Activated gamma-delta T cell treated with anti-CD3 and anti-CD28 coated beads, Interleukin-2, amount 50 U/mL, for 16 hours (primary cell): ENCODE measurements around the gene PAK1.

ENCODE experiments used
- DNase-seq: peaks from one replicate; pipeline ENCODE4 v3.0.0-alpha.2; 2020; ENCODE audit warnings: low read depth

PAK1 gene

GRCh38 chr11:77474684-77475060 is 778 bp upstream of the PAK1 start:
- DNase-seq, result no peak

DNA sequence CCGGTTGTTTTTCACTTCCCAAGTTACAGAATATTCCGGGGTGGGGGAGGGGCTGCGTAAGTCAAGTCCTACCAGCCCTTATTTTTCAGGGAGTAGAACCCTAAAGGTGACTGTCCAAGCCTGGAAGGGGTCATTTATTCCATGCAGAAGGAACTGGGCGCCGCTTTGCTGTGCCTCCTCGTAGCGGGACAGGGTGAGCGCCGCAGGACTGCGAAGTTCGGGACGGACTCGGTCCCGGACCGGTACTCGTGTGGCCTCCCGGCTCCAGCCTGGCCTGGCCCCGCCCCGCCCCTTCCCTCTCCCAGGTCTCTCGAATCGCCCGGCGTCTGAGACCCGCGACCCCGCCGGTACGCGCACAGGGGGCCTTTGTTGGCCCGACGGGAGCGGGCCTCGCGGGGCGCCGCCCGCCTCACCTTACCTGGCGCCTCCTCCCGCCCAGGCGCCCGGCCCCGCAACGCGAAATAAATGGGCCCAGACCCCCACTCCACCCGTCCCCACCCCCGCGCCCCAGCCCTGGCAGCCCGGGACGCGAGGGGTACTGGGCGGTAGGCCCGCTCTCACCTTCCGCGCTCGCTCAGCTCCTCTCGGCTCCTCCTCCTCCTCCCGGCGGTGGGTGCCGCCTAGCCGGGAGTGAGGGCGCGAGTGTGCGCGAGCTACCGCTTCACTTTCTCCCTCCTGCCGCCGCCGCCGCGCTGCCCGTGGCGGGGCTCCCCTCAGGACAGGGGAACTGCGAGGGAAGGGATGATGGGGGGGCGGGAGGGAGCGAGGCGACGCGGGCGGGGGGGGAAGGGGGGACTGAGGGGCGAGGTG is 698 bp downstream of the PAK1 start:
- DNase-seq, result peak; percentile 16

- DNase-seq, result no peak
Measured at GRCh38 chr11:77471558-77472193, 2.2 kb downstream of the PAK1 start.

GRCh38 chr11:77470971-77471370 is 2.9 kb downstream of the PAK1 start:
- DNase-seq, result no peak

GRCh38 chr11:77470504-77470903 is 3.4 kb downstream of the PAK1 start:
- DNase-seq, result no peak

- no peak for DNase-seq
Measured at GRCh38 chr11:77468527-77468926, 5.4 kb downstream of the PAK1 start.

GRCh38 chr11:77467993-77468392 is 5.9 kb downstream of the PAK1 start:
- DNase-seq, result no peak

- DNase-seq, result no peak
Measured at GRCh38 chr11:77467233-77467632, 6.7 kb downstream of the PAK1 start.

DNA sequence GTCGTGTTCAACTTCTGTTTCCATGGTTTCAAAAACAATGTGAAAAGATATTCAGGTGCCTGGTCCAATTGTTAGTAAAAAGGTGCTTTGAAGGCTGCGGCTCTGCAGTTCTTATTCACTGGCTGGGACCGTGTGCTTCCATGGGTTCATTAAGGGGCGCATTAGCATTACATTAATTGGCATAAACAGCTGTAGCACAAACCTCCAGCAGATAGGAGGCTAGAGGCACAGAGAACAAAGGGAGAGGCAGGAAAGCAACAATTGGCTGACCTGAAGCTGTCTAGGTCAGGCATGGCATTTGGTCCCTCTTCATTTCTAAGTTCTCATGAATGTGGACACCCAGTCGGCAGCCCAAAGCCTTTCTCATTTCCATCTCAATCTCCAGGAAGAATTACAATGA is 16.6 kb downstream of the PAK1 start:
- DNase-seq, result no peak

DNA sequence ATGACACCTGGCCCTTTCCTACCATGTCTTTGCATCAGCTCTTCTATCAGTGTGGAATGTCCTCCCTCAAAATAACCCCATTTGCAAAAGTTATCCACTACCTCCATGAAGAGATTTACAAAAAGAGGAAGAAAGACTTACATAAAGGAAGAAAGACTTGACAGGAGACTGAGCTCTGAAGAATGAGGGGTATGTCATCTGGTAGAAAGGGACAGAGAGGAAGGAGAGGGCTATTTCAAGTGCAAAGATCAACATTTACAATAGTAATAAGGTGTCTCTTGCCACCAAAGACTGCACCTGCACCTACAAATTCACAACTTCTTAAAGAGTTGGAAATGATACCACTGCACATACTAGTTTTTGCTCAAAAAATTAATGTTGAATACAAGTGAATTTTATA is 18.2 kb downstream of the PAK1 start:
- DNase-seq, result no peak

GRCh38 chr11:77454867-77455655 is 18.8 kb downstream of the PAK1 start:
- no peak for DNase-seq

DNA sequence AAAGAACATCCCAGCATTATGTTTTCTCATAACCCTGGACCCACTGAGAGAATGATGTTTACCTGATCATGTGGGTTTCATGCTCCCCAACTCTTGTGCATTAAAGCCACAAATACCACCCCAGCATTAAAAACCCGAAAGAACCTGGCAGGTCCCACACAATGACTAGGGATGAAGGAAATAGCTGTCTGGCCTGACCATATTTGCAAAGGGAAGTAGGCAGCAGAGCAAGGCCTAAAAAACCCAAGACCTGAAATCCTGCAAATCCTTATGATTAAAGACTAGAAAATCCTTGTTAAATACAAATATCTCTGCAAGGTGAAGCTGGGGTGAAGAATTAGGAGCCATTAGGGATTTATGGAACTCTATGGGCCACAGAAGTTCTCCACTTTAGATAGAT is 23.7 kb downstream of the PAK1 start:
- DNase-seq, result no peak

GRCh38 chr11:77449784-77450183 is 24.1 kb downstream of the PAK1 start:
- DNase-seq, result no peak

DNA sequence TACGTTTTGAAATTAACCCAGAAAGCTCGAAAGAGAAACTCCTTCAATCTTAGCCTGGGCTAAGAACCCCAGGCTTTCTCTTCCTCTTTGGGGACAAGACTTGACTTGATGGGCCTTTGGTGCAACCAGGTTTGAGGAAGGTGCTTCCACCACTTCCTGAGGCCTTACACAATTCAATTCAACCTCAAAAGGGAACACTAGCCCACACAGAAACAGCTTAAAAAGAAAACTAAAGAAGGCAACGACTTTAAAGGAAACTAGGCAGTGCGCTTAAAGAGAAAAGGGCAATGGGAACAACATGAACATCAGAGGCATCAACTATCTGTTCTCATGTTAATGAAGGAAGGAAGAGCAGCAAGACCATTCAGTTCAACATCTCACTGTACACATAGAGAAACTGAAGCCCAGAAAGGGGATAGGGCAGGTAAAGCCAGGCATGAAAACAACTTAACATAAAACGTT is 24.8 kb downstream of the PAK1 start:
- DNase-seq, result no peak

DNA sequence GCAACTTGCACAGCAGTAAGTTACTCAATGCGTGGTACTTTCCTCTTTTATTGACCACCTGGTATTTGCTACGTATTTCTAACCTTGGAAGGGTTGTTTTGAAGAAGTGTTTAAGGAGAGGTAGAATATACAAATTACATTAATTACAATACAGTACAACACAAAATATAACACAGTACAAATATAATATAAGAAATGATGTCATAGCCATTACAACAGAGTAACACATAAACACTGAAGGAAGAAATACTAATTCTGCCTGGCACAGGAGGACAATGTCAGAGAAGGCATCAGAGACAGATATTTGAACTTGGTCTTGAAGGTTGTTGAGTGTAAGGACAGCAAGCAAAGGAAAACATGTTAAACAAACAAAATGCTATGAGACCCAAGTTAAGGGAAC is 25.6 kb downstream of the PAK1 start:
- DNase-seq, result no peak

DNA sequence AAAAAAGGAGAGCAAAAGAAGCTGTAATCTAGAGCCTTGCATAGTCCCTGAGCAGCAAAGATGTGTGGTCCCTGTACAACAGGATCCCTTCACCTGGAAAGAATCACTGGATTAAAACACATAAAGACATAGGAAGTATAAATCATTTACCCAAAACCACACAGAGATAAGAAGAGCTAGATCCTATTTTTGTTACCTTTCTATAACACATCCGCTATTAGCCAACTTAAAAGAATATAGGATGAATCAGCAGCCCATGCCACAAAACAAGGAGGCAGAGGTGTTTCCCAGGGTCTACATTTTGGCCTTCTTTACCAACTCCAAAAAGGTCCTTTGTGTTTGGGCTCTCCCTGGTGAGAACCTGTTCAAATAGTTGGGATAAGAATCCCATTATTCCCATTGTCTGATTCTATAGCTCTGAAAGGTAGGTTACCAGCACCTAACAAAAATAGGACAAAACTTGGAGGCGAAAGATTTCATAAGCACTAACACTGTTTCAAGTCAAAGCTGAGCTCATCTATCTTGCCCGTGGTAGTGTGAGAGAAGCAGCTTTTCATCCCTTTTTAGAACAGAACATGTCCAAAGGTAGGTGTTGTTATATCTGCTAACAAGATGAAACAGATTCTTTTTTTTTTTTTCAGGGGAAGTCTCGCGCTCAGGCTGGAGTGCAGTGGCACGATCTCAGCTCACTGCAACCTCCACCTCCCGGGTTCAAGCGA is 26.8 kb downstream of the PAK1 start:
- no peak for DNase-seq

GRCh38 chr11:77444261-77444660 is 29.6 kb downstream of the PAK1 start:
- no peak for DNase-seq

DNA sequence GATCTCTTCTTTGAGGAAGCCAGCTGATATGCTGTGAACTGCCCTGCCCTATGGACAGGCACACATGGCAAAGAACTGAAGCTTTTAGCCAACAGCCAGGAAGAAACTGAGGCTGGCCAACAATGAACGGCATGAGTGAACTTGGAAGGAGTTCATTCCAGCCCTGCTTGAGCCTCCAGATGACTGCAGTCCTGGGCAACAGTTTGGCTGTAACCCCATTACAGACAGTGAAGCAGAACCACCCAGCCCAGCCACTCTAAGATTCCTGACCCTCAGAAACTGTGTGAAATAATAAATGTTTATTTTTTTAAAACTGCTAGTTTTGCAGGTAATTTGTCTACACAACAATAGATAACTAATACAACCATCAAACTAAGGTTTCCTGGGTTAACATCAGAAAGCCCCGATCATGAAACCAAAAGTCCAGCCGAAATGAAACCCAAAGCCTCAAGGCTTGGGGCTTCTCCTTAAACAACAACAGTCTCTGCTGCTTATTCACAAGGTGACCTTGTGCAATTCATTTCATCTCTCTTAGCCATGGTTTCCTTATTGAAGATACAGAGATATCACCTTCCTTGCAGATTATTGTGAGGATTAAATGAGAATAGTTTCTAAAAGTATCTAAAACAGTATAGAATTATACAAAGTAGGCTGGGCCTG is 31.4 kb downstream of the PAK1 start:
- no peak for DNase-seq

- no peak for DNase-seq
Measured at GRCh38 chr11:77441426-77441825, 32.5 kb downstream of the PAK1 start.

- no peak for DNase-seq
Measured at GRCh38 chr11:77440678-77441077, 33.2 kb downstream of the PAK1 start.

DNA sequence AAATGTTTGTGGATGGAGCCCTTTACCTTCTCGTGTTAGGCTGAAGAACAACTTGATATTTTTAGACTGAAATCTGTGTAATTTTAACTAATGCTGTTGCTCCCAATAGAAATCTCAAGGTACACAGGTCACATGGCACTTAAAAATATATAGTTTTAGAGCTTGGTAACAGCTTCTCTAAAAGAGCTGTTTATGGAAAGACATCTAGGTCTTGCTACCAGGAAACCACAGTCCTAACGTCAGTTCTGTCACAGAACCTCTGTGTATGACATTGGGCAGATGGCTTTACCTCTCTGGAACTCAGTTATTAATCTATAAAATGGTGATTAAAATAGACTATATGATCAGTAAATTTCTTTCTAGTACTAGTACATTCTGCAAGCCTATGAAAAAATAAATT is 35.4 kb downstream of the PAK1 start:
- no peak for DNase-seq

DNA sequence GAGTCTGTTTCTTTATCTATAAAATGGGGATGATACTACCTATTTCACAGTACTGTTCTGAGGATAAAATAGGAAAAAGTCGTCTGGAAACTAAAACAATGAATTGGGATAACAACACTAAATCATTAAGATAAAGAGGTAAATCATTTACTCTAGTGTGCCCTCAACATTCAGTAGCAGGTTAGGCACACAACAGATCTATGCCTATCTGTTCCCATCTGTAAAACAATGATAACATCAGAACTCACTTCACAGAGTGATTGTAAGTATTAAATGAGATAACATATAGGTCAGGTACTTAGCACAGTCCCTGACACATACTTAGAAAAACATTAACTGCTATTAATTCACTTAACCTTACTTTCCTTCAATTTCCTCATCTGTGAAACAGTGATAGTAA is 36.9 kb downstream of the PAK1 start:
- no peak for DNase-seq
